Body of pancreas (tissue), 4 donors: Measurements from ENCODE around the gene DUOXA2. TPM values are rescaled to one million over a fixed set of nuclear protein-coding genes. Genes with fewer than 3 reads are reported as not detected.

ENCODE experiments used
- ATAC-seq: fragments of 150-250 bp; one replicate; pipeline ENCODE4 v1.9.1; 2016
- DNase-seq, 4 donors: peaks; one replicate each; pipeline ENCODE4 v3.0.0-alpha.2; 2019
- H3K27ac ChIP-seq, 4 donors: fragments of 200-600 bp; sonication (generic); 1 replicate in 3 of 4; 2 replicates in 1 of 4; pipeline versions ENCODE4 v1.5.1 to v1.6.1; 2016 to 2019; ENCODE audit warnings: mild to moderate bottlenecking in 1 of 4, mixed read lengths in 1 of 4, moderate library complexity in 1 of 4
- H3K27me3 ChIP-seq, 2 donors: fragments of 200-600 bp; sonication (generic); one replicate each; pipeline ENCODE4 v1.6.0; 2016; ENCODE audit warnings: mild to moderate bottlenecking in 1 of 2
- H3K36me3 ChIP-seq, 2 donors: fragments of 200-600 bp; sonication (generic); replicated peaks in 1 of 2; 2 replicates each; pipeline ENCODE4 v1.5.1; 2016; ENCODE audit warnings: low read depth in 2 of 2; ENCODE audit not compliant: insufficient read depth in 1 of 2
- H3K4me1 ChIP-seq: fragments of 200-600 bp; sonication (generic); one replicate; pipeline ENCODE4 v1.6.0; 2016
- H3K4me3 ChIP-seq, 2 donors: fragments of 200-600 bp; sonication (generic); 1 replicate in 1 of 2; 2 replicates in 1 of 2; pipeline ENCODE4 v1.5.1; 2016 to 2019
- H3K9me3 ChIP-seq, 3 donors: fragments of 200-600 bp; sonication (generic); 1 replicate in 2 of 3; 2 replicates in 1 of 3; pipeline ENCODE4 v1.5.1; 2016
- CTCF ChIP-seq, 7 experiments: fragments of 450-650 bp in 4 of 7; fragments of 200-600 bp in 3 of 7; sonication (generic) in 3 of 7; IDR thresholded peaks; one replicate each; pipeline ENCODE4 v1.5.1; 2016 to 2019; ENCODE audit warnings: antibody characterized with exemption in 7 of 7
- POLR2A ChIP-seq, 3 donors: fragments of 450-650 bp; IDR thresholded peaks; one replicate each; pipeline ENCODE4 v1.6.1; 2016; ENCODE audit warnings: antibody characterized with exemption in 3 of 3, mild to moderate bottlenecking in 2 of 3
- WGBS, 2 donors: methylation state at CpG; one replicate each; pipeline ENCODE4 v1.1.5; 2017; 5-methylcytosine and 5-hydroxymethylcytosine counted together
- intact Hi-C: fragments of 100-400 bp; cut with DNase I; formaldehyde crosslinking; loops from one replicate; pipeline ENCODE4 v1.15.1; 2023
- total RNA-seq, 2 donors: library from RNA; depleted of rRNA; stranded (reverse); fragments of >200 nt; gene quantifications; one replicate each; pipeline ENCODE4 v1.1.0, GENCODE V29; 2016

Gene DUOXA2
- total RNA-seq, 2 donors from 2014 or later, result not detected

GRCh38 chr15:45106002-45106790 lies 7.9 kb upstream of the DUOXA2 start:
- TF ChIP-seq POLR2A (IDR thresholded peaks at IDR 0.05) (no peak), CTCF (IDR thresholded peaks at IDR 0.05) (no peak)
- no peaks in the 10 kb centered on the region for H3K4me1 ChIP-seq
- H3K9me3 ChIP-seq, result no peaks in the 10 kb centered on the region
- H3K27ac ChIP-seq, result no peak overlapping the region
- ATAC-seq (no peak), DNase-seq (no peak)
- no peaks in the 10 kb centered on the region for H3K36me3 ChIP-seq
- H3K4me3 ChIP-seq, result no peak overlapping the region
- intact Hi-C loops, result no loop called here
- no peaks in the 10 kb centered on the region for H3K27me3 ChIP-seq
- WGBS, 2 donors, result 73 to 77% methylated on average over 15 of the region's 15 CpGs

DNA sequence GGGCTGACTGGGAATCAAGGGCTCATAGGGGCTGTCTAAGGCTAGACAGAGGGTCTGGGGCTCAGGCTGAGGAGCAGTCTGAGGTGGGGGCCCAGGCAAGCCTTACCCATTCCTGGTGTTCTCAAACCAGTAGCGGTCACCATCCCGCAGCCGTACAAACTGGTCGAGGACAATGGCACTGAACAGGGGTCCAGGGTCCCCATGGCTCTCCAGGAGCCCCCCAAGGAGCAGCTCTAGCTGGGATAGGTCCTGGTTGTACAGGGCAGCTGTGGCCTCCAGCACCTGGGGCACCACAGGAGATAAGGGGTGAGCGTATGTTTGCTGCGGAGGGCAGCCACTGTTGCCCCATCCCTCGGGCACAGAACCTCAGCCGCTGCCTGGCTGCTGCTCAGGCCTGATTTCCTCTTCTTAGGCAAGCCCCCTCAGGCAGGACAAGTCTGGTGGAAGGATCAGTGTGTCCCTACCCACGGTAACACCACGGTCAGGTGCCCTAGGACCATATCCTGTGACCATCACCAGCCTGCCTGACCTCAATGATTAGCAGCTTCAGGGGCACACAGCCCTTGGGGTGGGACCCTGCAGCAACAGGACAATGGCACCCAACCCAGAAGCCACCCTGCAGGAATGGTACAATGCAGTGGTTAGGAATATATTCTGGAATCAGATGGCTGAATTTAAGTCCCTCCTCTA lies 6.0 kb upstream of the DUOXA2 start:
- no peak overlapping the region for H3K27ac ChIP-seq
- intact Hi-C loops, result no loop called here
- 81 to 89% methylated on average over 3 to 10 of the region's 10 CpGs for WGBS, 2 donors
- H3K4me1 ChIP-seq, result peaks cover 14% of the 10 kb centered on the region
- DNase-seq, result no peak
- peaks cover 0 to 18% of the 10 kb centered on the region in 2 donors for H3K27me3 ChIP-seq
- ATAC-seq, result no peak
- no peaks in the 10 kb centered on the region for H3K9me3 ChIP-seq
- H3K4me3 ChIP-seq, result no peak overlapping the region
- H3K36me3 ChIP-seq, result no peaks in the 10 kb centered on the region
- no peak for TF ChIP-seq CTCF (IDR thresholded peaks at IDR 0.05)
- no peak for TF ChIP-seq POLR2A (IDR thresholded peaks at IDR 0.05)

- WGBS, 2 donors, result 55 to 65% methylated on average over 11 of the region's 11 CpGs
- no peak overlapping the region for H3K27ac ChIP-seq
- no peaks in the 10 kb centered on the region for H3K9me3 ChIP-seq
- peaks cover 29% of the 10 kb centered on the region for H3K4me1 ChIP-seq
- intact Hi-C loops, result no loop called here
- DNase-seq, result no peak
- no peak for TF ChIP-seq POLR2A (IDR thresholded peaks at IDR 0.05)
- no peak for TF ChIP-seq CTCF (IDR thresholded peaks at IDR 0.05)
- H3K4me3 ChIP-seq, result no peak overlapping the region
- peaks cover 0 to 32% of the 10 kb centered on the region in 2 donors for H3K27me3 ChIP-seq
- ATAC-seq, result no peak
- no peaks in the 10 kb centered on the region for H3K36me3 ChIP-seq
Measured at GRCh38 chr15:45110256-45110820, 3.8 kb upstream of the DUOXA2 start.

- no peak for DNase-seq
- WGBS, 2 donors, result 8 to 18% methylated on average over 19 to 67 of the region's 71 CpGs
- no peaks in the 10 kb centered on the region for H3K36me3 ChIP-seq
- peaks cover 30% of the 10 kb centered on the region for H3K4me1 ChIP-seq
- ATAC-seq, result peak; percentile 36
- no peak overlapping the region for H3K27ac ChIP-seq
- no peak overlapping the region for H3K4me3 ChIP-seq
- TF ChIP-seq CTCF (IDR thresholded peaks at IDR 0.05) (no peak), POLR2A (IDR thresholded peaks at IDR 0.05) (no peak)
- no peaks in the 10 kb centered on the region for H3K9me3 ChIP-seq
- peaks cover 0 to 32% of the 10 kb centered on the region in 2 donors for H3K27me3 ChIP-seq
- intact Hi-C loops, result no loop called here
Measured at GRCh38 chr15:45111390-45112142, 2.6 kb upstream of the DUOXA2 start.
